Measurements from ENCODE around the gene UBC. TPM values are rescaled to one million over a fixed set of nuclear protein-coding genes. Genes with fewer than 3 reads are reported as not detected.

Gene UBC
- total RNA-seq, 4 donors from 2014 or later, result 1,276 to 1,840 (median 1,378) TPM

- peaks cover 0 to 100% (median 14%) of the 10 kb centered on the region in 3 donors for H3K36me3 ChIP-seq
- DNase-seq (ENCODE audit: low spot score in 2 of 2), result no peak
- H3K4me3 ChIP-seq, result no peak overlapping the region
- 91 to 92% methylated on average over 22 to 32 of the region's 32 CpGs for WGBS, 2 donors
- H3K4me1 ChIP-seq, result no peaks in the 10 kb centered on the region
- no peaks in the 10 kb centered on the region for H3K9me3 ChIP-seq
- no peaks in the 10 kb centered on the region for H3K27me3 ChIP-seq
- no peak for TF ChIP-seq CTCF (IDR thresholded peaks at IDR 0.05)
- TF ChIP-seq POLR2A (IDR thresholded peaks at IDR 0.05), result no peak
- no peak for TF ChIP-seq EP300 (IDR thresholded peaks at IDR 0.05)
- no peak overlapping the region for H3K27ac ChIP-seq
Measured at GRCh38 chr12:124953689-124954405, 39.4 kb upstream of the UBC start.

- DNase-seq (ENCODE audit: low spot score in 2 of 2), result no peak
- H3K27ac ChIP-seq, result no peak overlapping the region
- no peak overlapping the region for H3K4me3 ChIP-seq
- H3K27me3 ChIP-seq, result no peaks in the 10 kb centered on the region
- WGBS, 2 donors, result 60 to 70% methylated on average over 8 of the region's 8 CpGs
- H3K4me1 ChIP-seq, result no peaks in the 10 kb centered on the region
- TF ChIP-seq POLR2A (IDR thresholded peaks at IDR 0.05) (no peak), EP300 (IDR thresholded peaks at IDR 0.05) (no peak), CTCF (IDR thresholded peaks at IDR 0.05) (no peak)
- H3K9me3 ChIP-seq, result no peaks in the 10 kb centered on the region
- H3K36me3 ChIP-seq, result peaks cover 0 to 100% (median 14%) of the 10 kb centered on the region in 3 donors
Measured at GRCh38 chr12:124952801-124953200, 38.4 kb upstream of the UBC start.

GRCh38 chr12:124952295-124952694 is 37.8 kb upstream of the UBC start:
- 94% methylated on average over 12 to 17 of the region's 17 CpGs for WGBS, 2 donors
- no peak for DNase-seq (ENCODE audit: low spot score in 2 of 2)
- peaks cover 0 to 100% (median 14%) of the 10 kb centered on the region in 3 donors for H3K36me3 ChIP-seq
- no peaks in the 10 kb centered on the region for H3K9me3 ChIP-seq
- no peak overlapping the region for H3K4me3 ChIP-seq
- TF ChIP-seq POLR2A (IDR thresholded peaks at IDR 0.05) (no peak), CTCF (IDR thresholded peaks at IDR 0.05) (no peak), EP300 (IDR thresholded peaks at IDR 0.05) (no peak)
- H3K27ac ChIP-seq, result no peak overlapping the region
- H3K27me3 ChIP-seq, result no peaks in the 10 kb centered on the region
- no peaks in the 10 kb centered on the region for H3K4me1 ChIP-seq

GRCh38 chr12:124949779-124950728 is 35.6 kb upstream of the UBC start:
- Histone ChIP-seq H3K4me3 (no peak overlapping the region), H3K27me3 (no peaks in the 10 kb centered on the region), H3K27ac (no peak overlapping the region), H3K4me1 (no peaks in the 10 kb centered on the region), H3K36me3 (peaks cover 0 to 98% (median 14%) of the 10 kb centered on the region in 3 donors), H3K9me3 (no peaks in the 10 kb centered on the region)
- no peak for TF ChIP-seq CTCF (IDR thresholded peaks at IDR 0.05)
- no peak for TF ChIP-seq POLR2A (IDR thresholded peaks at IDR 0.05)
- no peak for TF ChIP-seq EP300 (IDR thresholded peaks at IDR 0.05)
- WGBS, 2 donors, result 90 to 93% methylated on average over 33 to 41 of the region's 47 CpGs
- no peak for DNase-seq (ENCODE audit: low spot score in 2 of 2)

GRCh38 chr12:124949066-124949465 is 34.6 kb upstream of the UBC start:
- WGBS, 2 donors, result 88 to 89% methylated on average over 11 to 12 of the region's 12 CpGs
- no peak overlapping the region for H3K27ac ChIP-seq
- no peaks in the 10 kb centered on the region for H3K27me3 ChIP-seq
- TF ChIP-seq POLR2A (IDR thresholded peaks at IDR 0.05) (no peak), CTCF (IDR thresholded peaks at IDR 0.05) (no peak), EP300 (IDR thresholded peaks at IDR 0.05) (no peak)
- no peak for DNase-seq (ENCODE audit: low spot score in 2 of 2)
- H3K4me1 ChIP-seq, result no peaks in the 10 kb centered on the region
- peaks cover 0 to 95% (median 14%) of the 10 kb centered on the region in 3 donors for H3K36me3 ChIP-seq
- H3K4me3 ChIP-seq, result no peak overlapping the region
- H3K9me3 ChIP-seq, result no peaks in the 10 kb centered on the region

All from tibial nerve (tissue), 4 donors.